ENCODE measurements around the gene KLHDC8A. TPM values are rescaled to one million over a fixed set of nuclear protein-coding genes. Genes with fewer than 3 reads are reported as not detected.

Gene KLHDC8A
- total and polyA plus RNA-seq, 2 of the 4 experiments (the other 2 are of a cell fraction), result not detected

DNA sequence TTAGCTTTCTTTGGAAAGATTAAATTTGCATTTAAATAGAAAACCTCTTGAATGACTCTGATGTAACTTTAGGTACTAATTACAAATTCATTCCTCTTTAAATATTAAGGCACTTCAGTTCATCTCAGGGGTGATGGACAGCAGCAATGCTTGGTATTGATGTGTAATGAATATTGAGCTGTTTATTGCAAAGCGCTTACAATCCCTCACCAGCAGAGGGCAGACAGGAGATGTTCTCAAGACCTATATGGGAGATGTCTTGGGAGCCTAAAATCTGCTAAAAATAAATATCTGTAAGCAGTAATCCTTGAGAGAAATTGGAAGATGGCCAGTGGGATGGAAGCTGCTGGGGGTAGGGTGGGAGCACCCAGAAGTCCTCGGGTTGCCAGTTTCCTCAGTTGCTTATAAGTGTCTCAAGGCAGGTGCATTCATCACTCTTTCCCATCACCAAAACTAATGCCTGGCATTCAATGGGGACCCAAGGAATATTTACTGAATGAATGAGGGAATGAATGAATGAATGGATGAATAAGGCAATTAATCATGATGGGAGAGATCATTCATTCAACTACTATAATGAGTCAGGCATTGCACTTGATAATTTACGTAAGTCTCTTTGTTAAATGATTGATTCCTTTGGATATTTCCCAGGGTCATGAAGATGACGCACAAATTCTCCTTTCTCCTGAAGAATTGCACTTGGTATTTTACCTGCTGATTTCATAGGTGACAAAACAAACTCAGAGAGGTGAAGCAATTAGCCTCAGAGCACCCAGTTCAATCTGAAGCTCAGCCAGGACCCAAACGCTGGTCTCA is 2.3 kb downstream of the KLHDC8A start (continued):
- TF ChIP-seq, protein P1, sequence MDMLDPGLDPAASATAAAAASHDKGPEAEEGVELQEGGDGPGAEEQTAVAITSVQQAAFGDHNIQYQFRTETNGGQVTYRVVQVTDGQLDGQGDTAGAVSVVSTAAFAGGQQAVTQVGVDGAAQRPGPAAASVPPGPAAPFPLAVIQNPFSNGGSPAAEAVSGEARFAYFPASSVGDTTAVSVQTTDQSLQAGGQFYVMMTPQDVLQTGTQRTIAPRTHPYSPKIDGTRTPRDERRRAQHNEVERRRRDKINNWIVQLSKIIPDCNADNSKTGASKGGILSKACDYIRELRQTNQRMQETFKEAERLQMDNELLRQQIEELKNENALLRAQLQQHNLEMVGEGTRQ (IDR thresholded peaks at IDR 0.05; ENCODE audit: low read depth, low read length), result no peak
- TF ChIP-seq BHLHE40 (IDR thresholded peaks at IDR 0.05; ENCODE audit: low read depth, low read length), result no peak

DNA sequence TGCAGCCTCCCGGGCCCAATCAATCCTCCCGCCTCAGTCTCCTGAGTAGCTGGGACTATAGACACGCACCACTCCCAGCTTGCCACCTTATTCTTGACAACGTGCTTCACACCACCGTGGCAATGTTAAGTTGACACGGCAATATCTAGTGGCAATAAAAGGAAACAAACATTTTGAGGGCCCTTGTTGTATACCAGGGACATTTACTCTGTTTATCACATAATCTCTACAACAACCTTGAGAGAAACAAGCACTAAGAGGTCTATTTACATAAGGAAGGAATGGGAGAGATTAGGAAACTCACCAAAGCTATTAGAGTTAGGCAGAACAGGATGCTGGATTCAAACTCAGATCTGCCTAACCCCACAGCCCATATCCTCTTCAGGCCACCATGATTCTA is 3.1 kb downstream of the KLHDC8A start:
- Histone ChIP-seq H3K36me3 (ENCODE audit: control insufficient read depth, insufficient read depth, low read length) (no peaks in the 10 kb centered on the region), H4K5ac (ENCODE audit: low read depth, low read length) (no peak overlapping the region), H3K27ac (ENCODE audit: insufficient read depth, low read length) (no peak overlapping the region), H3K4ac (ENCODE audit: low read depth, low read length) (no peak overlapping the region), H3K56ac (ENCODE audit: extremely low read depth, insufficient read depth, low read length) (no peak overlapping the region), H3K4me2 (ENCODE audit: low read depth, low read length) (no peak overlapping the region), H2AK9ac (replicated peaks; ENCODE audit: low read depth, low read length, poor library complexity) (no peak overlapping the region), H4K8ac (ENCODE audit: low read depth in 2 of 2, low read length in 2 of 2) (no peak overlapping the region), H2BK120ac (ENCODE audit: low read depth, low read length) (no peak overlapping the region), H3K18ac (ENCODE audit: low read depth, low read length) (no peak overlapping the region), H3K9me3 (ENCODE audit: control insufficient read depth, insufficient read depth, low read length) (no peaks in the 10 kb centered on the region), H3K27me3 (ENCODE audit: control insufficient read depth, insufficient read depth, low read length) (peaks cover 50% of the 10 kb centered on the region), H2AFZ (replicated peaks; ENCODE audit: low read length, poor library complexity) (no peak overlapping the region), H3K4me3 (ENCODE audit: insufficient read depth, low read depth, low read length) (no peak overlapping the region), H2BK5ac (ENCODE audit: low read depth, low read length, poor library complexity, severe bottlenecking) (no peak overlapping the region), H2BK15ac (ENCODE audit: low read depth, low read length) (no peak overlapping the region), H3K9me1 (ENCODE audit: insufficient read depth, low read length) (no peaks in the 10 kb centered on the region), H3K9ac (ENCODE audit: low read depth, low read length) (no peak overlapping the region; the same call in 1 of the 2 replicates), H3K23ac (ENCODE audit: low read depth, low read length) (no peak overlapping the region), H2AK5ac (ENCODE audit: low read depth, low read length) (no peak overlapping the region), H4K91ac (ENCODE audit: insufficient read depth, low read depth, low read length) (no peak overlapping the region), H3K4me1 (ENCODE audit: control insufficient read depth, insufficient read depth, low read length) (no peaks in the 10 kb centered on the region; the same call in 1 of the 2 replicates), H3K79me1 (ENCODE audit: low read depth in 1 of 2, low read length in 2 of 2) (no peaks in the 10 kb centered on the region), H2BK20ac (ENCODE audit: low read depth, low read length) (no peak overlapping the region), H4K20me1 (ENCODE audit: insufficient read depth, low read length) (no peaks in the 10 kb centered on the region), H3K14ac (replicated peaks; ENCODE audit: low read depth, low read length) (no peak overlapping the region)
- in situ Hi-C loops (cut with MboI; ENCODE audit: low sequenced_read_pairs), result loop anchor here (5.0 kb wide), 1 partner anchor 134 kb away; no protein-coding TSS in a partner anchor
- ChIA-PET CTCF (interaction anchor here (0.7 to 2.0 kb wide), 25 partner anchors 9 to 305 kb away, joined by 3 to 35 read pairs (median 4); no protein-coding TSS in a partner anchor), POLR2A (ENCODE audit: unreplicated experiment) (no interaction called here)
- no CpG with 5 or more reads among the region's 6 CpGs for WGBS, 2 experiments (ENCODE audit: extremely low coverage in 2 of 2, insufficient read length in 1 of 2)
- BruUV-seq (replicated peaks), result no TSS peak
- DNase-seq (no peak), ATAC-seq (ENCODE audit: low read depth) (no peak)
- intact Hi-C loops (cut with micrococcal nuclease), result loop anchor here (1.0 to 10.0 kb wide), 4 partner anchors 77 to 301 kb away; no protein-coding TSS in a partner anchor
- dilution Hi-C loops (cut with HindIII; ENCODE audit: low sequenced_read_pairs, unreplicated experiment), result no loop called here
- TF ChIP-seq SMC3 (IDR thresholded peaks at IDR 0.05; ENCODE audit: low read depth, low read length), result no peak
- TF ChIP-seq, protein P1 (IDR thresholded peaks at IDR 0.05; ENCODE audit: low read depth, low read length), result no peak
- TF ChIP-seq, protein P2, sequence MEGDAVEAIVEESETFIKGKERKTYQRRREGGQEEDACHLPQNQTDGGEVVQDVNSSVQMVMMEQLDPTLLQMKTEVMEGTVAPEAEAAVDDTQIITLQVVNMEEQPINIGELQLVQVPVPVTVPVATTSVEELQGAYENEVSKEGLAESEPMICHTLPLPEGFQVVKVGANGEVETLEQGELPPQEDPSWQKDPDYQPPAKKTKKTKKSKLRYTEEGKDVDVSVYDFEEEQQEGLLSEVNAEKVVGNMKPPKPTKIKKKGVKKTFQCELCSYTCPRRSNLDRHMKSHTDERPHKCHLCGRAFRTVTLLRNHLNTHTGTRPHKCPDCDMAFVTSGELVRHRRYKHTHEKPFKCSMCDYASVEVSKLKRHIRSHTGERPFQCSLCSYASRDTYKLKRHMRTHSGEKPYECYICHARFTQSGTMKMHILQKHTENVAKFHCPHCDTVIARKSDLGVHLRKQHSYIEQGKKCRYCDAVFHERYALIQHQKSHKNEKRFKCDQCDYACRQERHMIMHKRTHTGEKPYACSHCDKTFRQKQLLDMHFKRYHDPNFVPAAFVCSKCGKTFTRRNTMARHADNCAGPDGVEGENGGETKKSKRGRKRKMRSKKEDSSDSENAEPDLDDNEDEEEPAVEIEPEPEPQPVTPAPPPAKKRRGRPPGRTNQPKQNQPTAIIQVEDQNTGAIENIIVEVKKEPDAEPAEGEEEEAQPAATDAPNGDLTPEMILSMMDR (conservative IDR thresholded peaks at IDR 0.05; ENCODE audit: low read depth, low read length), result no peak
- TF ChIP-seq MAZ (IDR thresholded peaks at IDR 0.05; ENCODE audit: borderline replicate concordance, low read depth, low read length), result no peak
- TF ChIP-seq RAD21 (IDR thresholded peaks at IDR 0.05; ENCODE audit: low read length), result no peak
- TF ChIP-seq, protein P3, sequence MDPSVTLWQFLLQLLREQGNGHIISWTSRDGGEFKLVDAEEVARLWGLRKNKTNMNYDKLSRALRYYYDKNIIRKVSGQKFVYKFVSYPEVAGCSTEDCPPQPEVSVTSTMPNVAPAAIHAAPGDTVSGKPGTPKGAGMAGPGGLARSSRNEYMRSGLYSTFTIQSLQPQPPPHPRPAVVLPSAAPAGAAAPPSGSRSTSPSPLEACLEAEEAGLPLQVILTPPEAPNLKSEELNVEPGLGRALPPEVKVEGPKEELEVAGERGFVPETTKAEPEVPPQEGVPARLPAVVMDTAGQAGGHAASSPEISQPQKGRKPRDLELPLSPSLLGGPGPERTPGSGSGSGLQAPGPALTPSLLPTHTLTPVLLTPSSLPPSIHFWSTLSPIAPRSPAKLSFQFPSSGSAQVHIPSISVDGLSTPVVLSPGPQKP (IDR thresholded peaks at IDR 0.05; ENCODE audit: borderline replicate concordance, low read depth, low read length), result no peak
- TF ChIP-seq CHD1 (IDR thresholded peaks at IDR 0.05; ENCODE audit: low read depth, low read length), result no peak
- no peak for TF ChIP-seq RFX5 (IDR thresholded peaks at IDR 0.05; ENCODE audit: low read depth, low read length)
- TF ChIP-seq MXI1 (IDR thresholded peaks at IDR 0.05; ENCODE audit: borderline replicate concordance, low read depth, low read length), result no peak

All from IMR-90 (cell line).